ENCODE results near the gene PTX3. TPM values are rescaled to one million over a fixed set of nuclear protein-coding genes. Genes with fewer than 3 reads are reported as not detected.

The PTX3 gene
- 24.6 TPM for polyA plus RNA-seq (2013, experiment 1 of 2)
- polyA plus RNA-seq (2013, experiment 2 of 2): 25.5 TPM

- Histone ChIP-seq H3K4me1 (ENCODE audit: control insufficient read depth in 2 of 2, insufficient read depth in 1 of 2, low read depth in 1 of 2, low read length in 2 of 2) (peaks cover 3 to 10% of the 10 kb centered on the region in 2 donors), H2AFZ (ENCODE audit: low read length) (peak within 1 kb of the TSS; percentile 46), H2BK5ac (ENCODE audit: low read length) (peak within 1 kb of the TSS; percentile 84), H3K27me3 (ENCODE audit: control insufficient read depth in 3 of 3, insufficient read depth in 3 of 3, low read depth in 1 of 3, low read length in 3 of 3) (no peaks in the 10 kb centered on the region), H2BK15ac (ENCODE audit: low read length) (peak within 1 kb of the TSS; percentile 87), H4K8ac (ENCODE audit: low read depth, low read length) (peak within 1 kb of the TSS; percentile 92), H3K9me3 (replicated peaks in 1 of 2; ENCODE audit: control insufficient read depth in 2 of 2, insufficient read depth in 1 of 2, low read depth in 1 of 2, low read length in 2 of 2) (peaks cover 0 to 36% of the 10 kb centered on the region in 2 donors), H3K79me1 (ENCODE audit: low read depth, low read length) (no peaks in the 10 kb centered on the region), H3K9ac (ENCODE audit: low read depth, low read length, poor library complexity) (peak within 1 kb of the TSS; percentile 99), H3K4ac (ENCODE audit: low read length) (peak within 1 kb of the TSS; percentile 86), H3K4me3 (ENCODE audit: low read length in 2 of 2) (peak within 1 kb of the TSS; percentile 91 to 95), H4K91ac (ENCODE audit: low read depth, low read length, poor library complexity) (peak within 1 kb of the TSS; percentile 97), H3K23ac (ENCODE audit: low read depth, low read length, poor library complexity) (peak within 1 kb of the TSS; percentile 52), H2BK12ac (ENCODE audit: low read length) (no peak within 1 kb of the TSS), H2BK120ac (ENCODE audit: low read depth, low read length) (peak within 1 kb of the TSS; percentile 81), H2AK5ac (ENCODE audit: low read depth, low read length) (peak within 1 kb of the TSS; percentile 71), H3K36me3 (replicated peaks in 1 of 2; ENCODE audit: control insufficient read depth in 2 of 2, insufficient read depth in 2 of 2, low read length in 2 of 2) (peaks cover 4 to 47% of the 10 kb centered on the region in 2 donors), H3K27ac (replicated peaks; ENCODE audit: low read length) (peak within 1 kb of the TSS; percentile 93), H3K14ac (ENCODE audit: low read length) (no peak within 1 kb of the TSS), H3K18ac (ENCODE audit: low read length) (peak within 1 kb of the TSS; percentile 100), H3K4me2 (ENCODE audit: insufficient read depth, low read length, poor library complexity, severe bottlenecking) (peak within 1 kb of the TSS; percentile 82)
- DNase-seq (ENCODE audit: low spot score): peak; percentile 33
- WGBS, 2 donors (ENCODE audit: extremely low coverage in 2 of 2, insufficient read length in 2 of 2, insufficient replicate concordance in 1 of 2): no CpG with 5 or more reads among the region's 15 CpGs
Measured at GRCh38 chr3:157436583-157437291, at the start of gene PTX3. PTX3 (plus strand) TSS chr3:157436850; CDS start chr3:157436934, 84 bp downstream.

GRCh38 chr3:157387708-157388435 is 48.8 kb upstream of the PTX3 start:
- no peaks in the 10 kb centered on the region for H3K79me1 ChIP-seq (ENCODE audit: low read depth, low read length)
- no peak overlapping the region for H2BK12ac ChIP-seq (ENCODE audit: low read length)
- H3K27me3 ChIP-seq (ENCODE audit: control insufficient read depth in 3 of 3, insufficient read depth in 3 of 3, low read depth in 1 of 3, low read length in 3 of 3): no peaks in the 10 kb centered on the region
- H3K4me3 ChIP-seq (ENCODE audit: low read length in 2 of 2): no peak overlapping the region
- no peak overlapping the region for H3K4me2 ChIP-seq (ENCODE audit: insufficient read depth, low read length, poor library complexity, severe bottlenecking)
- H3K4me1 ChIP-seq (ENCODE audit: control insufficient read depth in 2 of 2, insufficient read depth in 1 of 2, low read depth in 1 of 2, low read length in 2 of 2): peaks cover 2 to 17% of the 10 kb centered on the region in 2 donors
- H3K4ac ChIP-seq (ENCODE audit: low read length): no peak overlapping the region
- DNase-seq (ENCODE audit: low spot score): no peak
- H4K91ac ChIP-seq (ENCODE audit: low read depth, low read length, poor library complexity): no peak overlapping the region
- no peaks in the 10 kb centered on the region for H3K36me3 ChIP-seq (replicated peaks in 1 of 2; ENCODE audit: control insufficient read depth in 2 of 2, insufficient read depth in 2 of 2, low read length in 2 of 2)
- peaks cover 0 to 23% of the 10 kb centered on the region in 2 donors for H3K9me3 ChIP-seq (replicated peaks in 1 of 2; ENCODE audit: control insufficient read depth in 2 of 2, insufficient read depth in 1 of 2, low read depth in 1 of 2, low read length in 2 of 2)
- H4K8ac ChIP-seq (ENCODE audit: low read depth, low read length): no peak overlapping the region
- no peak overlapping the region for H2BK5ac ChIP-seq (ENCODE audit: low read length)
- no peak overlapping the region for H3K14ac ChIP-seq (ENCODE audit: low read length)
- H3K9ac ChIP-seq (ENCODE audit: low read depth, low read length, poor library complexity): no peak overlapping the region
- H2AK5ac ChIP-seq (ENCODE audit: low read depth, low read length): no peak overlapping the region
- no peak overlapping the region for H3K23ac ChIP-seq (ENCODE audit: low read depth, low read length, poor library complexity)
- no peak overlapping the region for H3K18ac ChIP-seq (ENCODE audit: low read length)
- no peak overlapping the region for H2BK15ac ChIP-seq (ENCODE audit: low read length)
- H2AFZ ChIP-seq (ENCODE audit: low read length): peak overlapping the region; percentile 14
- no peak overlapping the region for H2BK120ac ChIP-seq (ENCODE audit: low read depth, low read length)
- WGBS, 2 donors (ENCODE audit: extremely low coverage in 2 of 2, insufficient read length in 2 of 2, insufficient replicate concordance in 1 of 2): no CpG with 5 or more reads among the region's 3 CpGs
- H3K27ac ChIP-seq (replicated peaks; ENCODE audit: low read length): no peak overlapping the region

- no peak overlapping the region for H3K9ac ChIP-seq (ENCODE audit: low read depth, low read length, poor library complexity)
- no peaks in the 10 kb centered on the region for H3K79me1 ChIP-seq (ENCODE audit: low read depth, low read length)
- DNase-seq (ENCODE audit: low spot score): no peak
- H3K9me3 ChIP-seq (replicated peaks in 1 of 2; ENCODE audit: control insufficient read depth in 2 of 2, insufficient read depth in 1 of 2, low read depth in 1 of 2, low read length in 2 of 2): peaks cover 0 to 24% of the 10 kb centered on the region in 2 donors
- H3K27ac ChIP-seq (replicated peaks; ENCODE audit: low read length): no peak overlapping the region
- H2AFZ ChIP-seq (ENCODE audit: low read length): no peak overlapping the region
- no peak overlapping the region for H2BK12ac ChIP-seq (ENCODE audit: low read length)
- H4K8ac ChIP-seq (ENCODE audit: low read depth, low read length): no peak overlapping the region
- no peak overlapping the region for H3K4me3 ChIP-seq (ENCODE audit: low read length in 2 of 2)
- H2AK5ac ChIP-seq (ENCODE audit: low read depth, low read length): no peak overlapping the region
- H4K91ac ChIP-seq (ENCODE audit: low read depth, low read length, poor library complexity): no peak overlapping the region
- H3K23ac ChIP-seq (ENCODE audit: low read depth, low read length, poor library complexity): no peak overlapping the region
- H3K36me3 ChIP-seq (replicated peaks in 1 of 2; ENCODE audit: control insufficient read depth in 2 of 2, insufficient read depth in 2 of 2, low read length in 2 of 2): no peaks in the 10 kb centered on the region
- peaks cover 2 to 16% of the 10 kb centered on the region in 2 donors for H3K4me1 ChIP-seq (ENCODE audit: control insufficient read depth in 2 of 2, insufficient read depth in 1 of 2, low read depth in 1 of 2, low read length in 2 of 2)
- no peak overlapping the region for H2BK5ac ChIP-seq (ENCODE audit: low read length)
- H3K4ac ChIP-seq (ENCODE audit: low read length): no peak overlapping the region
- no peak overlapping the region for H2BK15ac ChIP-seq (ENCODE audit: low read length)
- no peaks in the 10 kb centered on the region for H3K27me3 ChIP-seq (ENCODE audit: control insufficient read depth in 3 of 3, insufficient read depth in 3 of 3, low read depth in 1 of 3, low read length in 3 of 3)
- no peak overlapping the region for H3K4me2 ChIP-seq (ENCODE audit: insufficient read depth, low read length, poor library complexity, severe bottlenecking)
- no peak overlapping the region for H3K18ac ChIP-seq (ENCODE audit: low read length)
- H2BK120ac ChIP-seq (ENCODE audit: low read depth, low read length): no peak overlapping the region
- no peak overlapping the region for H3K14ac ChIP-seq (ENCODE audit: low read length)
Measured at GRCh38 chr3:157388976-157389375, 47.7 kb upstream of the PTX3 start.

Data from neuronal stem cell (in vitro differentiated cells).